ENCODE measurements around the gene ZBTB42.
A peak's percentile ranks its signal among the peaks of the same experiment; 100 is the strongest.

ZBTB42 gene

GRCh38 chr14:104800771-104801519, at the start of gene ZBTB42:
Gene ZBTB42, plus strand, starts transcription at chr14:104801101. Its CDS starts 97 bp downstream, at chr14:104801198.
- peak; percentile 87 for DNase-seq (ENCODE audit: low spot score)

- no peak for DNase-seq (ENCODE audit: low spot score)
Observed at GRCh38 chr14:104751539-104752422, 49.1 kb upstream of the ZBTB42 start.

GRCh38 chr14:104752423-104752734, 48.5 kb upstream of the ZBTB42 start:
- DNase-seq (ENCODE audit: low spot score), result peak; percentile 98

GRCh38 chr14:104752735-104753527, 48.0 kb upstream of the ZBTB42 start, which contains the start of gene SIVA1:
Gene SIVA1, plus strand, starts transcription at chr14:104753147. Its CDS starts 55 bp downstream, at chr14:104753202.
- DNase-seq (ENCODE audit: low spot score), result peak; percentile 99

GRCh38 chr14:104753528-104754212, 47.2 kb upstream of the ZBTB42 start:
- no peak for DNase-seq (ENCODE audit: low spot score)

GRCh38 chr14:104754213-104754851, 46.6 kb upstream of the ZBTB42 start:
- no peak for DNase-seq (ENCODE audit: low spot score)

GRCh38 chr14:104755621-104756020, 45.3 kb upstream of the ZBTB42 start:
- DNase-seq (ENCODE audit: low spot score), result no peak

- DNase-seq (ENCODE audit: low spot score), result no peak
Observed at GRCh38 chr14:104756477-104757237, 44.2 kb upstream of the ZBTB42 start.

- DNase-seq (ENCODE audit: low spot score), result no peak
Observed at GRCh38 chr14:104757238-104757585, 43.7 kb upstream of the ZBTB42 start.

GRCh38 chr14:104757681-104758392, 43.1 kb upstream of the ZBTB42 start:
- no peak for DNase-seq (ENCODE audit: low spot score)

- no peak for DNase-seq (ENCODE audit: low spot score)
Observed at GRCh38 chr14:104758981-104759969, 41.6 kb upstream of the ZBTB42 start.

GRCh38 chr14:104765517-104765916, 35.4 kb upstream of the ZBTB42 start:
- no peak for DNase-seq (ENCODE audit: low spot score)

- no peak for DNase-seq (ENCODE audit: low spot score)
Observed at GRCh38 chr14:104766256-104766862, 34.5 kb upstream of the ZBTB42 start.

- no peak for DNase-seq (ENCODE audit: low spot score)
Observed at GRCh38 chr14:104766863-104767633, 33.9 kb upstream of the ZBTB42 start.

GRCh38 chr14:104767634-104767918, 33.3 kb upstream of the ZBTB42 start:
- DNase-seq (ENCODE audit: low spot score), result no peak

- peak; percentile 93 for DNase-seq (ENCODE audit: low spot score)
Observed at GRCh38 chr14:104768437-104769323, 32.2 kb upstream of the ZBTB42 start.

All from D341Med (cell line).